Measurements from ENCODE around the gene ALK.

DNA sequence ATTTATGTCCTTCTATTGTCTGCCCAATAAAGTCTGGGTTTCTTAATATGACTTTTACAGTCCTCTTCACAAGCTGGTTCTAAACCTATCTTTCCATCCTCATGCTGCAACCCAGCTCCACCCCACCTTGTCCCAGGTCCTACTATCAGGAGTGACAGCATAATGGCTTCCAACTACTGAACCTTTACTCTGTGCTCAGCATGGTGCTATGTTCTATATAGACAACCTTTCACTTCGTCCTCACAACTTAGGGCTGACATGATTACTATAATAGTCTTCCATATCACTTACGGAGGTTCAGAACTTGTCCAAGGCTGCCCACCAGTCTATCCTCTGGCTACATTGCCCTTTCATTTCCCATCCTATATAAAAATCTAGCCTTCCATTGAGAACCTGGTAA, 256.8 kb downstream of the ALK start:
- TF ChIP-seq, protein P1, sequence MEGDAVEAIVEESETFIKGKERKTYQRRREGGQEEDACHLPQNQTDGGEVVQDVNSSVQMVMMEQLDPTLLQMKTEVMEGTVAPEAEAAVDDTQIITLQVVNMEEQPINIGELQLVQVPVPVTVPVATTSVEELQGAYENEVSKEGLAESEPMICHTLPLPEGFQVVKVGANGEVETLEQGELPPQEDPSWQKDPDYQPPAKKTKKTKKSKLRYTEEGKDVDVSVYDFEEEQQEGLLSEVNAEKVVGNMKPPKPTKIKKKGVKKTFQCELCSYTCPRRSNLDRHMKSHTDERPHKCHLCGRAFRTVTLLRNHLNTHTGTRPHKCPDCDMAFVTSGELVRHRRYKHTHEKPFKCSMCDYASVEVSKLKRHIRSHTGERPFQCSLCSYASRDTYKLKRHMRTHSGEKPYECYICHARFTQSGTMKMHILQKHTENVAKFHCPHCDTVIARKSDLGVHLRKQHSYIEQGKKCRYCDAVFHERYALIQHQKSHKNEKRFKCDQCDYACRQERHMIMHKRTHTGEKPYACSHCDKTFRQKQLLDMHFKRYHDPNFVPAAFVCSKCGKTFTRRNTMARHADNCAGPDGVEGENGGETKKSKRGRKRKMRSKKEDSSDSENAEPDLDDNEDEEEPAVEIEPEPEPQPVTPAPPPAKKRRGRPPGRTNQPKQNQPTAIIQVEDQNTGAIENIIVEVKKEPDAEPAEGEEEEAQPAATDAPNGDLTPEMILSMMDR (IDR thresholded peaks at IDR 0.05; ENCODE audit: low read length), result no peak
- no peak for TF ChIP-seq EZH2 (IDR thresholded peaks at IDR 0.05; ENCODE audit: borderline replicate concordance, low read length)
